ENCODE results near the gene PIEZO2. TPM values are rescaled to one million over a fixed set of nuclear protein-coding genes. Genes with fewer than 3 reads are reported as not detected.

The PIEZO2 gene
- total RNA-seq, 2 donors from 2014 or later: 0.63 to 3.0 TPM

- H3K36me3 ChIP-seq: no peaks in the 10 kb centered on the region
- TF ChIP-seq CTCF (IDR thresholded peaks at IDR 0.05): no peak
Measured at GRCh38 chr18:11121443-11121849, 27.9 kb downstream of the PIEZO2 start.

GRCh38 chr18:11119959-11120587 is 29.3 kb downstream of the PIEZO2 start:
- DNase-seq (ENCODE audit: low spot score): no peak
- H3K27ac ChIP-seq: no peak overlapping the region
- no peaks in the 10 kb centered on the region for H3K27me3 ChIP-seq
- TF ChIP-seq CTCF (IDR thresholded peaks at IDR 0.05): no peak
- no peaks in the 10 kb centered on the region for H3K36me3 ChIP-seq
- H3K9me3 ChIP-seq: no peaks in the 10 kb centered on the region
- no peak overlapping the region for H3K4me3 ChIP-seq
- no peaks in the 10 kb centered on the region for H3K4me1 ChIP-seq

More at GRCh38 chr18:11121443-11121849, 27.9 kb downstream of the PIEZO2 start:
- H3K27ac ChIP-seq: no peak overlapping the region
- H3K4me3 ChIP-seq: no peak overlapping the region
- H3K4me1 ChIP-seq: no peaks in the 10 kb centered on the region
- no peak for DNase-seq (ENCODE audit: low spot score)
- no peaks in the 10 kb centered on the region for H3K9me3 ChIP-seq
- no peaks in the 10 kb centered on the region for H3K27me3 ChIP-seq

- H3K27ac ChIP-seq: no peak overlapping the region
- H3K4me1 ChIP-seq: no peaks in the 10 kb centered on the region
- H3K27me3 ChIP-seq: no peaks in the 10 kb centered on the region
- H3K4me3 ChIP-seq: no peak overlapping the region
- no peak for TF ChIP-seq CTCF (IDR thresholded peaks at IDR 0.05)
- H3K36me3 ChIP-seq: no peaks in the 10 kb centered on the region
- DNase-seq (ENCODE audit: low spot score): no peak
- no peaks in the 10 kb centered on the region for H3K9me3 ChIP-seq
Measured at GRCh38 chr18:11119550-11119949, 29.8 kb downstream of the PIEZO2 start.

GRCh38 chr18:11118051-11118766 is 31.2 kb downstream of the PIEZO2 start:
- Histone ChIP-seq H3K4me1 (no peaks in the 10 kb centered on the region), H3K27ac (no peak overlapping the region), H3K27me3 (no peaks in the 10 kb centered on the region), H3K4me3 (no peak overlapping the region), H3K36me3 (no peaks in the 10 kb centered on the region), H3K9me3 (no peaks in the 10 kb centered on the region)
- no peak for DNase-seq (ENCODE audit: low spot score)
- TF ChIP-seq CTCF (IDR thresholded peaks at IDR 0.05): no peak

- Histone ChIP-seq H3K36me3 (no peaks in the 10 kb centered on the region), H3K9me3 (no peaks in the 10 kb centered on the region), H3K27me3 (no peaks in the 10 kb centered on the region), H3K4me3 (no peak overlapping the region), H3K4me1 (no peaks in the 10 kb centered on the region), H3K27ac (no peak overlapping the region)
- TF ChIP-seq CTCF (IDR thresholded peaks at IDR 0.05): no peak
- no peak for DNase-seq (ENCODE audit: low spot score)
Measured at GRCh38 chr18:11115276-11115675, 34.1 kb downstream of the PIEZO2 start.

All from right atrium auricular region (tissue), 2 donors.